GM12878 (cell line): Measurements from ENCODE around the gene BRD2. TPM values are rescaled to one million over a fixed set of nuclear protein-coding genes. Genes with fewer than 3 reads are reported as not detected.
A peak's percentile ranks its signal among the peaks of the same experiment; 100 is the strongest.

Source experiments
- ATAC-seq: fragments of 200-7000 bp; cut with Tn5 transposase; 3 replicates; pipeline ENCODE4 v1.9.1; 2020; ENCODE audit warnings: mild to moderate bottlenecking, moderate library complexity
- BruUV-seq: library from RNA; stranded (reverse); fragments of 400-500 nt; replicated peaks from 2 replicates; lab custom pipeline; 2021; lab: Mats Ljungman, UMichigan
- CTCF ChIA-PET: fragments of 300-600 bp; sonication (Branson Sonifier 250); formaldehyde crosslinking; extraction: SDS; loops from one replicate; lab custom pipeline; 2021; ENCODE audit warnings: inconsistent platforms; lab: Yijun Ruan, JAX
- POLR2A ChIA-PET: fragments of 350-600 bp; formaldehyde crosslinking; extraction: SDS; loops from one replicate; lab custom pipeline; 2021; ENCODE audit warnings: inconsistent platforms; lab: Charles Lee
- RAD21 ChIA-PET: fragments of 300-600 bp; sonication (Branson Sonifier 250); formaldehyde crosslinking; loops from one replicate; lab custom pipeline; 2023; ENCODE audit warnings: antibody characterized with exemption; ENCODE audit not compliant: unreplicated experiment; lab: Charles Lee
- SMC1A ChIA-PET: fragments of 300-600 bp; sonication (Branson Sonifier 250); formaldehyde crosslinking; loops from one replicate; lab custom pipeline; 2023; ENCODE audit not compliant: unreplicated experiment, uncharacterized antibody; lab: Charles Lee
- DNase-seq: peaks from one replicate; pipeline ENCODE4 v3.0.0-alpha.2; 2011; ENCODE audit warnings: low read depth, low spot score
- FAIRE-seq: peaks from 3 replicates; lab custom pipeline; 2011; peaks lifted over from hg19 to GRCh38; lab: Jason Lieb, UNC
- H2AFZ ChIP-seq: 2 replicates; pipeline ENCODE4 v1.6.0; 2011; ENCODE audit warnings: low read depth, low read length, control low read depth; ENCODE audit not compliant: control insufficient read depth
- H3K27ac ChIP-seq: 2 replicates; pipeline ENCODE4 v1.5.1; 2011; ENCODE audit warnings: control low read depth; ENCODE audit not compliant: control insufficient read depth, insufficient read depth
- H3K27me3 ChIP-seq, 2 experiments: replicated peaks in 1 of 2; 2 replicates each; pipeline versions ENCODE4 v1.6.0 to v1.6.1; 2011; ENCODE audit warnings: low read length in 1 of 2; ENCODE audit not compliant: control insufficient read depth in 2 of 2, insufficient read depth in 2 of 2
- H3K36me3 ChIP-seq, 2 experiments: 2 replicates each; pipeline ENCODE4 v1.5.1; 2011; ENCODE audit warnings: low read length in 1 of 2; ENCODE audit not compliant: control insufficient read depth in 2 of 2, insufficient read depth in 2 of 2
- H3K4me1 ChIP-seq: 2 replicates; pipeline ENCODE4 v1.6.1; 2011; ENCODE audit warnings: mild to moderate bottlenecking, low read length, moderate library complexity, mixed read lengths; ENCODE audit not compliant: control insufficient read depth, insufficient read depth
- H3K4me2 ChIP-seq: 2 replicates; pipeline ENCODE4 v1.6.0; 2011; ENCODE audit warnings: control low read depth; ENCODE audit not compliant: control insufficient read depth, insufficient read depth
- H3K4me3 ChIP-seq: fragments of 200-600 bp; sonication (generic); 2 replicates; pipeline ENCODE4 v1.5.1; 2016
- H3K79me2 ChIP-seq: 2 replicates; pipeline ENCODE4 v1.6.0; 2011; ENCODE audit warnings: low read length; ENCODE audit not compliant: control insufficient read depth, insufficient read depth
- H3K9ac ChIP-seq: 2 replicates; pipeline ENCODE4 v1.8.0; 2011; ENCODE audit warnings: low read length, control low read depth, mixed read lengths; ENCODE audit not compliant: control insufficient read depth, insufficient read depth
- H3K9me3 ChIP-seq: replicated peaks from 3 replicates; pipeline ENCODE4 v1.5.1; 2011; ENCODE audit warnings: mild to moderate bottlenecking, low read length; ENCODE audit not compliant: control insufficient read depth, insufficient read depth
- H4K20me1 ChIP-seq: 2 replicates; pipeline ENCODE4 v1.6.0; 2011; ENCODE audit not compliant: control insufficient read depth, insufficient read depth
- BHLHE40 ChIP-seq, 2 experiments: fragments of 450-650 bp in 1 of 2; IDR thresholded peaks; 2 replicates each; pipeline ENCODE4 v1.6.1; 2011 to 2017; ENCODE audit warnings: low read depth in 2 of 2, borderline replicate concordance in 1 of 2, improper control_type of control experiment in 1 of 2, low read length in 1 of 2, mild to moderate bottlenecking in 1 of 2
- CEBPB ChIP-seq, 2 experiments: fragments of 150-350 bp in 1 of 2; IDR thresholded peaks; 2 replicates each; pipeline ENCODE4 v1.6.1; 2012 to 2014; ENCODE audit warnings: low read depth in 2 of 2, low read length in 2 of 2, borderline replicate concordance in 1 of 2, inconsistent platforms in 1 of 2
- ELK1 ChIP-seq: IDR thresholded peaks from 2 replicates; pipeline ENCODE4 v1.6.1; 2012; ENCODE audit warnings: low read depth, low read length, improper control_type of control experiment
- PKNOX1 ChIP-seq: fragments of 450-650 bp; IDR thresholded peaks from 2 replicates; pipeline ENCODE4 v1.6.1; 2016; ENCODE audit warnings: mild to moderate bottlenecking
- RAD21 ChIP-seq: IDR thresholded peaks from 2 replicates; pipeline ENCODE4 v1.6.1; 2011; ENCODE audit warnings: mild to moderate bottlenecking, low read depth, low read length, moderate library complexity; ENCODE audit not compliant: insufficient read depth
- RAD51 ChIP-seq: fragments of 450-650 bp; IDR thresholded peaks from 2 replicates; pipeline ENCODE4 v1.6.1; 2016; ENCODE audit warnings: moderate library complexity, mild to moderate bottlenecking, inconsistent platforms
- SIX5 ChIP-seq: IDR thresholded peaks from 2 replicates; pipeline ENCODE4 v1.6.1; 2011; ENCODE audit warnings: mild to moderate bottlenecking, low read depth, low read length, moderate library complexity; ENCODE audit not compliant: severe bottlenecking
- SUPT20H ChIP-seq: IDR thresholded peaks from 2 replicates; pipeline ENCODE4 v1.6.1; 2011; ENCODE audit warnings: low read depth, mild to moderate bottlenecking, low read length, moderate library complexity, borderline replicate concordance; ENCODE audit not compliant: control insufficient read depth
- TCF3 ChIP-seq: IDR thresholded peaks from 2 replicates; pipeline ENCODE4 v1.6.1; 2012; ENCODE audit warnings: low read depth, mild to moderate bottlenecking, low read length, borderline replicate concordance; ENCODE audit not compliant: insufficient read depth
- USF1 ChIP-seq: IDR thresholded peaks from 2 replicates; pipeline ENCODE4 v1.6.1; 2011; ENCODE audit warnings: borderline replicate concordance, low read depth, mild to moderate bottlenecking, moderate library complexity, mixed read lengths, low read length; ENCODE audit not compliant: insufficient read depth; ENCODE audit errors: extremely low read length
- YY1 ChIP-seq: IDR thresholded peaks from 2 replicates; pipeline ENCODE4 v1.6.1; 2011; ENCODE audit warnings: low read depth, mild to moderate bottlenecking, low read length
- ZNF622 ChIP-seq: fragments of 450-650 bp; IDR thresholded peaks from 2 replicates; pipeline ENCODE4 v1.6.1; 2017; ENCODE audit warnings: mild to moderate bottlenecking, inconsistent platforms
- WGBS: methylation state at CpG from one replicate; pipeline ENCODE4 v1.1.6; 2016; ENCODE audit warnings: low lambda C conversion rate; ENCODE audit not compliant: insufficient replicate concordance, insufficient coverage; ENCODE audit errors: missing lambda C conversion rate; 5-methylcytosine and 5-hydroxymethylcytosine counted together
- in situ Hi-C: fragments of 300-500 bp; cut with MboI; formaldehyde crosslinking; loops from 9 replicates; pipeline ENCODE4 v1.14.3; 2018; ENCODE audit warnings: mixed read lengths
- intact Hi-C: fragments of 100-400 bp; cut with micrococcal nuclease; formaldehyde crosslinking; loops from one replicate; pipeline ENCODE4 v1.14.2; 2022; ENCODE audit not compliant: unreplicated experiment
- polyA plus RNA-seq, 11 experiments: library from polyadenylated mRNA; depleted of rRNA in 4 of 11; unstranded in 6 of 11; stranded (reverse) in 5 of 11; fragments of >200 nt; fragmentation: Nextera tagmentation in 4 of 11; fragmentation: Illumina TruSeq in 1 of 11; extraction: Ambion mirVana in 4 of 11; extraction: Trizol in 1 of 11; gene quantifications; 1 replicate in 1 of 11; 2 replicates in 10 of 11; pipeline versions ENCODE4 v1.2.1 to v1.2.3, GENCODE V29; 2011 to 2016; ENCODE audit warnings: inconsistent platforms in 2 of 11, missing spikeins in 2 of 11, low read depth in 1 of 11
- total RNA-seq, 4 experiments: library from RNA; depleted of rRNA in 3 of 4; stranded (reverse); fragments of >200 nt in 3 of 4; fragmentation: Illumina TruSeq in 1 of 4; extraction: Trizol in 1 of 4; gene quantifications; 2 replicates each; pipeline versions ENCODE4 v1.2.1 to v1.2.3, GENCODE V29; 2013 to 2021
- TF ChIP-seq, protein P1 (sequence below): fragments of 450-650 bp; formaldehyde crosslinking; IDR thresholded peaks from 2 replicates; pipeline ENCODE4 v1.4.0; 2020; ENCODE audit warnings: mild to moderate bottlenecking, moderate library complexity

The BRD2 gene
- total and polyA plus RNA-seq, 10 of the 15 experiments (the other 5 are each of a cell fraction or from before 2014, with no cell fraction given), result 32.2 to 239 (median 139) TPM

- ChIA-PET RAD21 (interaction anchor here (0.5 to 9.0 kb wide), 46 partner anchors 8 to 198 kb away, joined by 3 to 135 read pairs (median 5); partner anchors contain the start of genes BRD2, HLA-DMA, HLA-DMB and HLA-DOB), CTCF (interaction anchor here (0.6 to 9.2 kb wide), 68 partner anchors 9 to 572 kb away, joined by 3 to 367 read pairs (median 5); partner anchors contain the start of genes BRD2, HLA-DMA, HLA-DMB and HLA-DPA1), SMC1A (interaction anchor here (0.7 to 9.4 kb wide), 49 partner anchors 8 to 570 kb away, joined by 3 to 195 read pairs (median 7); partner anchors contain the start of genes BRD2, HLA-DMA, HLA-DMB and HLA-DPB1), POLR2A (interaction anchor here (0.5 to 4.8 kb wide), 17 partner anchors 10 to 360 kb away, joined by 3 to 42 read pairs (median 5); partner anchors contain the start of genes BRD2, HLA-DMA and TAP1)
- Histone ChIP-seq H3K9me3 (no peaks in the 10 kb centered on the region), H3K27ac (no peak overlapping the region), H3K27me3 (no peaks in the 10 kb centered on the region), H4K20me1 (no peaks in the 10 kb centered on the region), H3K4me2 (no peak overlapping the region), H2AFZ (no peak overlapping the region), H3K4me3 (no peak overlapping the region), H3K4me1 (peaks cover 7% of the 10 kb centered on the region; the same call in 1 of the 2 replicates), H3K36me3 (peaks cover 11% of the 10 kb centered on the region in 2 experiments), H3K9ac (no peak overlapping the region), H3K79me2 (peaks cover 1% of the 10 kb centered on the region; the same call in 1 of the 2 replicates)
- WGBS, result 12% methylated on average over 9 of the region's 9 CpGs
- FAIRE-seq (peak; percentile 80), ATAC-seq (peak; percentile 83), DNase-seq (no peak)
- in situ Hi-C loops, result loop anchor here (5.0 kb wide), 1 partner anchor 98 kb away; no protein-coding TSS in a partner anchor
- BruUV-seq, result no TSS peak
- intact Hi-C loops, result loop anchor here (1.0 to 2.0 kb wide), 4 partner anchors 32 to 147 kb away; partner anchors contain the start of genes HLA-DMA and TAP2
- TF ChIP-seq RAD51 (no peak), ZNF622 (no peak), YY1 (peak; percentile 79), SIX5 (no peak), TCF3 (no peak), BHLHE40 (IDR thresholded peaks at IDR 0.05; ENCODE audit: borderline replicate concordance in 1 of 2, low read depth in 2 of 2, low read length in 1 of 2) (peak in 1 of 2 experiments; percentile 10; a peak in 1 of 4 replicates), USF1 (no peak), ELK1 (no peak), SUPT20H (no peak), RAD21 (peak; percentile 93), PKNOX1 (peak; percentile 53; the same call in 1 of the 2 replicates), CEBPB (IDR thresholded peaks at IDR 0.05; ENCODE audit: borderline replicate concordance in 1 of 2, low read depth in 2 of 2, low read length in 2 of 2) (no peak)
- TF ChIP-seq, protein P1, sequence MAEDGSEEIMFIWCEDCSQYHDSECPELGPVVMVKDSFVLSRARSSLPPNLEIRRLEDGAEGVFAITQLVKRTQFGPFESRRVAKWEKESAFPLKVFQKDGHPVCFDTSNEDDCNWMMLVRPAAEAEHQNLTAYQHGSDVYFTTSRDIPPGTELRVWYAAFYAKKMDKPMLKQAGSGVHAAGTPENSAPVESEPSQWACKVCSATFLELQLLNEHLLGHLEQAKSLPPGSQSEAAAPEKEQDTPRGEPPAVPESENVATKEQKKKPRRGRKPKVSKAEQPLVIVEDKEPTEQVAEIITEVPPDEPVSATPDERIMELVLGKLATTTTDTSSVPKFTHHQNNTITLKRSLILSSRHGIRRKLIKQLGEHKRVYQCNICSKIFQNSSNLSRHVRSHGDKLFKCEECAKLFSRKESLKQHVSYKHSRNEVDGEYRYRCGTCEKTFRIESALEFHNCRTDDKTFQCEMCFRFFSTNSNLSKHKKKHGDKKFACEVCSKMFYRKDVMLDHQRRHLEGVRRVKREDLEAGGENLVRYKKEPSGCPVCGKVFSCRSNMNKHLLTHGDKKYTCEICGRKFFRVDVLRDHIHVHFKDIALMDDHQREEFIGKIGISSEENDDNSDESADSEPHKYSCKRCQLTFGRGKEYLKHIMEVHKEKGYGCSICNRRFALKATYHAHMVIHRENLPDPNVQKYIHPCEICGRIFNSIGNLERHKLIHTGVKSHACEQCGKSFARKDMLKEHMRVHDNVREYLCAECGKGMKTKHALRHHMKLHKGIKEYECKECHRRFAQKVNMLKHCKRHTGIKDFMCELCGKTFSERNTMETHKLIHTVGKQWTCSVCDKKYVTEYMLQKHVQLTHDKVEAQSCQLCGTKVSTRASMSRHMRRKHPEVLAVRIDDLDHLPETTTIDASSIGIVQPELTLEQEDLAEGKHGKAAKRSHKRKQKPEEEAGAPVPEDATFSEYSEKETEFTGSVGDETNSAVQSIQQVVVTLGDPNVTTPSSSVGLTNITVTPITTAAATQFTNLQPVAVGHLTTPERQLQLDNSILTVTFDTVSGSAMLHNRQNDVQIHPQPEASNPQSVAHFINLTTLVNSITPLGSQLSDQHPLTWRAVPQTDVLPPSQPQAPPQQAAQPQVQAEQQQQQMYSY (CRISPR knock-in tag), result no peak
Measured at GRCh38 chr6:32984622-32985389, 16.4 kb downstream of the BRD2 start.
